Measurements from ENCODE around the gene DENND6B.

Gene DENND6B

DNA sequence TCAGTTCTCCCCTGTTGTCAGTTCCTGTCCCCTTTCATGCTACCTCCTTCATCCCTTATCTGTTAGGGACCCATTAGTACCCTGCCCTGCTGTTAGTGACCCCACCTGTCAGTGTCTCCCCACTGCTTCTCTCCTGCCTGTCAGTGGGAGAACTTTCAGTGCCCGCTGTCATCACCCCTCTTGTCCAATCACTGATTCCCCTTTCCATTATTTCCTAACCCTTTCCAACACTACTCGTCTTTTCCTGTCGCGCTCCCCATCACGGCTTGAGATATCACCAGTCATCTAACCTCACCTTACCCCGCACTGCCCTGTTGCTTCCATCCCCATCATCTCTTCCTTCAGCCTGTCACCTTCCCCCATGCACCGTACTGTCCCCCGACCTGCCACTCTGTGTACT lies 20.3 kb upstream of the DENND6B start:
- TF ChIP-seq, protein P1, sequence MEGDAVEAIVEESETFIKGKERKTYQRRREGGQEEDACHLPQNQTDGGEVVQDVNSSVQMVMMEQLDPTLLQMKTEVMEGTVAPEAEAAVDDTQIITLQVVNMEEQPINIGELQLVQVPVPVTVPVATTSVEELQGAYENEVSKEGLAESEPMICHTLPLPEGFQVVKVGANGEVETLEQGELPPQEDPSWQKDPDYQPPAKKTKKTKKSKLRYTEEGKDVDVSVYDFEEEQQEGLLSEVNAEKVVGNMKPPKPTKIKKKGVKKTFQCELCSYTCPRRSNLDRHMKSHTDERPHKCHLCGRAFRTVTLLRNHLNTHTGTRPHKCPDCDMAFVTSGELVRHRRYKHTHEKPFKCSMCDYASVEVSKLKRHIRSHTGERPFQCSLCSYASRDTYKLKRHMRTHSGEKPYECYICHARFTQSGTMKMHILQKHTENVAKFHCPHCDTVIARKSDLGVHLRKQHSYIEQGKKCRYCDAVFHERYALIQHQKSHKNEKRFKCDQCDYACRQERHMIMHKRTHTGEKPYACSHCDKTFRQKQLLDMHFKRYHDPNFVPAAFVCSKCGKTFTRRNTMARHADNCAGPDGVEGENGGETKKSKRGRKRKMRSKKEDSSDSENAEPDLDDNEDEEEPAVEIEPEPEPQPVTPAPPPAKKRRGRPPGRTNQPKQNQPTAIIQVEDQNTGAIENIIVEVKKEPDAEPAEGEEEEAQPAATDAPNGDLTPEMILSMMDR (IDR thresholded peaks at IDR 0.05; ENCODE audit: low read depth, low read length, missing control alignments), result no peak
- H3K4me3 ChIP-seq (replicated peaks; ENCODE audit: low read depth, low read length), result no peak overlapping the region
- DNase-seq (ENCODE audit: extremely low read depth, low read depth), result no peak

DNA sequence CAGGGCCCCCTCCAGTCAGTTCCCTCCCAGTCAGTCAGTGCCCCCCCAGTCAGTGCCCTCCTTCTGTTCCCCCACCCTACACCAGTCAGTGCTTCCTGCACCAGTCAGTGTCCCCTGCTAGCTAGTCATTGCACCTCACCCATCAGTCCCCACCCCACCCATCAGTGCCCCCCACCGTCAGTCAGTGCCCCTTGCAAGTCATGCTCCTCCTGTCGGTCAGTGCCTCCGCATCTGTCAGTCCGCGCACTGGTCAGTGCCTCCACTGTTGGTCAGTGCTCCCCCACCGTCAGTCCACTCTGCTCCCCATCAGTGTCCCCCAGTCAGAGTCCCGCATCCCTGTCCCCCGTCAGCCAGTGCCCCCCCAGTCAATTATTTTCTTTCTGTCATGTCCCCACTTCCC lies 19.7 kb upstream of the DENND6B start:
- TF ChIP-seq, protein P1 (IDR thresholded peaks at IDR 0.05; ENCODE audit: low read depth, low read length, missing control alignments), result no peak
- H3K4me3 ChIP-seq (replicated peaks; ENCODE audit: low read depth, low read length), result no peak overlapping the region
- no peak for DNase-seq (ENCODE audit: extremely low read depth, low read depth)

DNA sequence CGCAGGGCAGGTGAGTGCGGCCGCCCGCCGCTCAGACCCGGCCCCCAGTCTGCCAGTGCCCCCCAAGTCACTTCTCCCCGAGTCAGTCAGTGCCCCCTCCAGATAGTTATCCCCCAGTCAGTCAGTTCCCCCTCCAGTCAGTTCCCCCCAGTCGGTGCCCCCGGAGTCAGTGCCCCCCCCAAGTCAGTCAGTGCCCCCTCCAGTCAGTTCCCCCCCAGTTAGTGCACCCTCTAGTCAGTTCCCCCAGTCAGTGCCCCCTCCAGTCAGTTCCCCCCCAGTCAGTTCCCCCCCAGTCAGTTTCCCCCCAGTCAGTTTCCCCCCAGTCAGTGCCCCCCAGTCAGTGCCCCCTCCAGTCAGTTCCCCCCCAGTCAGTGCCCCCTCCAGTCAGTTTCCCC lies 16.7 kb upstream of the DENND6B start:
- H3K4me3 ChIP-seq (replicated peaks; ENCODE audit: low read depth, low read length), result peak overlapping the region; percentile 66
- TF ChIP-seq, protein P1 (IDR thresholded peaks at IDR 0.05; ENCODE audit: low read depth, low read length, missing control alignments), result no peak
- no peak for DNase-seq (ENCODE audit: extremely low read depth, low read depth)

DNA sequence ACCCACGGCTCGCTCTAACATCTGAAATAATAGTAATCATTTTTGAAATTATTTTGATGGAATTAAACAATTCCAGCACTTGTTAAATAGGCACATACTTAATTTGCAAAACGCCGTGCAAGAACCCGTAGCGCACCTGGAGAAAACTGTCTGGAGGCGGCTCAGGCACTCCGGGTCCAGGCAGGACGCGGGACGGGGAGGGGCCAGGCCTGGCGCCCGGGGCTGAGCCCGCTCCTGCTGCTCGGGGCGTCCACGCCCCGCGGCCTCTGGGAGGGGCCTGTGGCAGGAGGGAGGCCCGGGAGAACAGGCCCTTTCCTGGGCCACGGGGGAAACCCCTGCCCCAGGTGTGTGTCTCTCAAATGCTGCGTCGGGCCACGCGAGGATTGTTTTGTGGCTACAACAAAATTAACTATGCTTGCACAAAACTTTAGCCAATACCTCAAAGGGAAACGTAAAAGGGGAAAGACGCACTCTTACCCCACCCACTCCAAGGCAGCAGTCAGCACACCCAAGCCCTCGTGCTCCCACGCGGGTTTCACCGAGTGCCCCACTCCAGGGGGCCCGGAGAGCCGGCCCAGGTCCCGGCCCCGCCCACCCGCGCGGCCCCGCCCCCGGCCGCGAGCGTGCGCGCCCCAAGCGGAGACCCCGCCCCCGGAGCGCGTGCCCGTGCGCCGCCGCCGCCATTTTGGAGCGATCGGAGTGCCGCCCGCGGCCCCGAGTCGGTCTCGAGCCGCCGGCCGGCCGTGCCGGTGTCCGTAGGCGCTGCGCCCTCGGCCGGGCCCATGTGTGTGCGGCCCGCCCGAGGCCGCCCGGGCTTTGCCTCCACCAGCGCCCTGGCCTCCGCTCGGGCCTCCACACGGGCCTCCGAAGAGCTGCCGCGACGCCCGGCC lies 16.1 kb upstream of the DENND6B start, which contains the start of gene PPP6R2:
TSS of gene PPP6R2 (plus strand) at position 677 of the 890 bp plus-strand sequence. CDS start 50,582 bp downstream, outside the sequence.
- TF ChIP-seq, protein P1 (IDR thresholded peaks at IDR 0.05; ENCODE audit: low read depth, low read length, missing control alignments), result no peak

DNA sequence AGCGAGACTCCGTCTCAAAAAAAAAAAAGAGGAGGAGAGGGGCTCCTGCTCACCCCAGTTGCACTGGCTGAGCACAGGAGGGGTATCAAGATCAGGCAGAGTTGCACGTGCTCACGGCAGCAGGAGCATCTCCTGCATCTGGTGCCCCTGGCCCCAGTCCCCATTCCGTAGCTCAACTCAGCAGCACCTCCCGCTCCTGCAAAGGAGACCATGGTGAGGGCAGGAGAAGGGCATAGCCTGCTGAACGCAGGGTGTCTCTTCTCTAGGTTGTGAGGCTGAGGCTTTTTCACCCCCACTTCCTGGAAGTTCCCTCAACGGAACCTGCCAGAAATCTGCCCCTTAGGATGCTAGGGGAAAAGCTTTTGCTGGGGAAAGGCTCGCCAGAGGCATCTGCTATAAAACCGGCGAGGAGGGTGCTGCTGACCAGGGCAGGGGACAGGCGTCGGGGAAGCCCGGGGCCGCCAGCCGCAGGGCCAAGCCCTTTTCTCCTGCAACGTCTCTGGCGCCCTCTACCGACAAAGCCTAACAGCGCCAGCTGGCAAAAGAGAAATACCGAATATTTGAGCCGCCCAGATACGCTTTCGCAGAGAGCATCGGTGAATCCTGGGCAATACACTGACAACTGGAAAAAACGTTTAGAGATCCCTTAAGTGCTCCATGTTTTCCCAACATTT lies 15.3 kb upstream of the DENND6B start:
- peak; percentile 53 for DNase-seq (ENCODE audit: extremely low read depth, low read depth)
- peak overlapping the region; percentile 66 for H3K4me3 ChIP-seq (replicated peaks; ENCODE audit: low read depth, low read length)
- TF ChIP-seq, protein P1 (IDR thresholded peaks at IDR 0.05; ENCODE audit: low read depth, low read length, missing control alignments), result peak; percentile 95

More for the DNA sequence above, 16.1 kb upstream of the DENND6B start, which contains the start of gene PPP6R2:
- peak within 1 kb of the TSS; percentile 66 for H3K4me3 ChIP-seq (replicated peaks; ENCODE audit: low read depth, low read length)
- no peak for DNase-seq (ENCODE audit: extremely low read depth, low read depth)

DNA sequence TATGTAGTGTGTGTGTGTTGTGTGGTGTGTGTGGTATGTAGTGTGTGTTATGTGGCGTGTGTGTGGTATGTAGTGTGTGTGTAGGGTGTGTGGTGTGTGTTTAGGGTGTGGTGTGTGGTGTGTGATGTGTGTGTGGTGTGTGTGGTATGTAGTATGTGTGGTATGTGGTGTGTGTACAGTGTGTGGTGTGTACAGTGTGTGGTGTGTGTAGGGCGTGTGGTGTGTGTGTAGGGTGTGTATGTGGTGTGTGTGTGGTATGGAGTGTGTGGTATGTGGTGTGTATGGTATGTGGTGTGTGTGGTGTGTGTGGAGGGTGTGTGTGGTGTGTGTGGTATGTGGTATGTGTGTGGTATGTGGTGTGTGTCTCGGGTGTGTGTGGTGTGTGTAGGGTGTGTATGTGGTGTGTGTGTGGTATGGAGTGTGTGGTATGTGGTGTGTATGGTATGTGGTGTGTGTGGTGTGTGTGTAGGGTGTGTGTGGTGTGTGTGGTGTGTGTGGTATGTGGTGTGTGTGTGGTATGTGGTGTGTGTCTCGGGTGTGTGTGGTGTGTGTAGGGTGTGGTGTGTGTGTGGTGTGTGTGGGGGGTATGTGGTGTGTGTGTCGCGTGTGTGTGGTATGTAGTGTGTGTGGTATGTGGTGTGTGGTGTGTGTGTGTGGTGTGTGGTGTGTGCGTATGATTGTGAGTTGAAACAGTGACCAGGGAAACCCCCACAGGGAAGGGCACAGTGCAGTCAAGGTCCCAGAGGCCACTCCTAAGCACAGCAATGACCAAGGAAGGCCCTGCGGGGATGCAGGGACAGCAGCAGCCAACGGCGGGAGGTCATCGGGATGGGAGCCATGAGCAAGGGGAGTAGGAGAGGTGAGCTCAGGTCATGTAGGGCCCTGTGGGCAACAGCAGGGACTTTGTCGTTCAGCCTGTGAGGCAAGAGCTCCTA lies 13.4 kb upstream of the DENND6B start:
- TF ChIP-seq, protein P1 (IDR thresholded peaks at IDR 0.05; ENCODE audit: low read depth, low read length, missing control alignments), result no peak
- DNase-seq (ENCODE audit: extremely low read depth, low read depth), result no peak
- H3K4me3 ChIP-seq (replicated peaks; ENCODE audit: low read depth, low read length), result no peak overlapping the region

All from HFF-Myc (cell line).